GM18499 (cell line): ENCODE data around the gene NLRX1.
"Not testable (repeated sequence)": the region's sequence is repeated elsewhere in the genome, so short reads cannot be mapped to it uniquely, and the experiment has no call there.

Experiments used
- ATAC-seq: cut with Tn5 transposase; IDR thresholded peaks from one replicate; pipeline ENCODE4 v1.9.1; 2021; ENCODE audit warnings: moderate number of reproducible peaks; ENCODE audit not compliant: insufficient read depth, unreplicated experiment

NLRX1 gene

GRCh38 chr11:119205574-119206510 lies 37.3 kb downstream of the NLRX1 start, which contains the start of gene CBL:
TSS of gene CBL (plus strand) at chr11:119206339. CDS start at chr11:119206418, 79 bp downstream.
- ATAC-seq, result no peak

GRCh38 chr11:119206511-119207414 lies 38.2 kb downstream of the NLRX1 start:
- no peak for ATAC-seq

- no peak for ATAC-seq
Measured at GRCh38 chr11:119207415-119207960, 39.0 kb downstream of the NLRX1 start.

GRCh38 chr11:119209186-119209585 lies 40.7 kb downstream of the NLRX1 start:
- no peak for ATAC-seq

GRCh38 chr11:119210050-119210449 lies 41.5 kb downstream of the NLRX1 start:
- ATAC-seq, result no peak

- ATAC-seq, result no peak
Measured at GRCh38 chr11:119218141-119218878, 49.8 kb downstream of the NLRX1 start.

GRCh38 chr11:119222308-119222707 lies 53.8 kb downstream of the NLRX1 start:
- ATAC-seq, result no peak

GRCh38 chr11:119222891-119223290 lies 54.4 kb downstream of the NLRX1 start:
- no peak for ATAC-seq

GRCh38 chr11:119223856-119224255 lies 55.3 kb downstream of the NLRX1 start:
- no peak for ATAC-seq

- not testable (repeated sequence) for ATAC-seq
Measured at GRCh38 chr11:119228535-119229287, 60.2 kb downstream of the NLRX1 start.

- no peak for ATAC-seq
Measured at GRCh38 chr11:119229288-119229672, 60.8 kb downstream of the NLRX1 start.

- no peak for ATAC-seq
Measured at GRCh38 chr11:119229741-119230140, 61.2 kb downstream of the NLRX1 start.
